OCI-LY7 (cell line): Measurements from ENCODE around the gene OCLN. TPM values are rescaled to one million over a fixed set of nuclear protein-coding genes. Genes with fewer than 3 reads are reported as not detected.
"Not testable (repeated sequence)": the region's sequence is repeated elsewhere in the genome, so short reads cannot be mapped to it uniquely, and the experiment has no call there.

Source experiments
- BruUV-seq: library from RNA; stranded (reverse); fragments of 400-500 nt; replicated peaks from 2 replicates; lab custom pipeline; 2021; lab: Mats Ljungman, UMichigan
- CTCF ChIA-PET: fragments of 300-600 bp; sonication (Branson Sonifier 250); formaldehyde crosslinking; loops from one replicate; lab custom pipeline; 2022; ENCODE audit warnings: antibody characterized with exemption; ENCODE audit not compliant: unreplicated experiment; lab: Charles Lee
- POLR2A ChIA-PET: fragments of 300-600 bp; sonication (Branson Sonifier 250); formaldehyde crosslinking; loops from one replicate; lab custom pipeline; 2022; ENCODE audit warnings: antibody characterized with exemption; lab: Charles Lee
- DNase-seq: peaks from one replicate; pipeline ENCODE4 v3.0.0-alpha.2; 2015; ENCODE audit warnings: low spot score
- H2AFZ ChIP-seq: fragments of 200-600 bp; sonication (generic), shearing (Covaris generic); 2 replicates; pipeline ENCODE4 v1.6.1; 2014; ENCODE audit warnings: mild to moderate bottlenecking, antibody characterized with exemption, low read length, moderate library complexity
- H3K27ac ChIP-seq: fragments of 200-600 bp; sonication (generic); 2 replicates; pipeline ENCODE4 v1.5.1; 2014; ENCODE audit warnings: mixed run types, low read depth, mild to moderate bottlenecking, moderate library complexity, low read length, inconsistent platforms; ENCODE audit not compliant: poor library complexity, severe bottlenecking
- H3K36me3 ChIP-seq: fragments of 200-600 bp; sonication (generic); 2 replicates; pipeline ENCODE4 v1.6.1; 2014; ENCODE audit warnings: mild to moderate bottlenecking, antibody characterized with exemption, low read length, moderate library complexity, mixed read lengths; ENCODE audit not compliant: insufficient read depth
- H3K4me1 ChIP-seq: fragments of 200-600 bp; sonication (generic); 2 replicates; pipeline ENCODE4 v1.5.1; 2014; ENCODE audit warnings: mild to moderate bottlenecking, low read length; ENCODE audit not compliant: insufficient read depth, poor library complexity, severe bottlenecking
- H3K4me2 ChIP-seq: fragments of 200-600 bp; sonication (generic); 2 replicates; pipeline ENCODE4 v1.6.1; 2014; ENCODE audit warnings: mild to moderate bottlenecking, low read length
- H3K4me3 ChIP-seq: fragments of 200-600 bp; sonication (generic); 2 replicates; pipeline ENCODE4 v1.5.1; 2014; ENCODE audit warnings: mild to moderate bottlenecking, low read depth, low read length; ENCODE audit not compliant: poor library complexity, severe bottlenecking
- H3K79me2 ChIP-seq: fragments of 200-600 bp; sonication (generic); 2 replicates; pipeline ENCODE4 v1.6.1; 2016; ENCODE audit warnings: low read depth, mild to moderate bottlenecking, low read length, moderate library complexity, mixed read lengths; ENCODE audit not compliant: insufficient read depth
- H3K9me2 ChIP-seq: fragments of 200-600 bp; sonication (generic); 2 replicates; pipeline ENCODE4 v1.6.1; 2016; ENCODE audit warnings: mild to moderate bottlenecking, low read length, mixed read lengths; ENCODE audit not compliant: insufficient read depth
- H3K9me3 ChIP-seq: fragments of 200-600 bp; sonication (generic); 2 replicates; pipeline ENCODE4 v1.6.1; 2014; ENCODE audit warnings: mild to moderate bottlenecking, mixed run types, low read length, mixed read lengths
- H4K20me1 ChIP-seq: fragments of 200-600 bp; sonication (generic); 2 replicates; pipeline ENCODE4 v1.6.1; 2014; ENCODE audit warnings: mild to moderate bottlenecking, antibody characterized with exemption, low read length, moderate library complexity, mixed read lengths; ENCODE audit not compliant: insufficient read depth
- EZH2phosphoT487 ChIP-seq: fragments of 200-600 bp; sonication (generic); IDR thresholded peaks from 2 replicates; pipeline ENCODE4 v1.6.1; 2018; ENCODE audit warnings: low read depth, borderline replicate concordance, mild to moderate bottlenecking, mixed run types, antibody characterized with exemption, low read length, moderate library complexity, mixed read lengths
- intact Hi-C: fragments of 100-400 bp; cut with micrococcal nuclease; formaldehyde crosslinking; loops from one replicate; pipeline ENCODE4 v1.10.0; 2022; ENCODE audit not compliant: unreplicated experiment
- total RNA-seq, 2 experiments: library from RNA; depleted of rRNA in 1 of 2; stranded (reverse); fragments of >200 nt in 1 of 2; shearing (Covaris generic) in 1 of 2; gene quantifications; 2 replicates each; pipeline ENCODE4 v1.2.3, GENCODE V29; 2014 to 2022
- TF ChIP-seq, protein P1 (sequence below): fragments of 200-600 bp; sonication (generic); conservative IDR thresholded peaks from 2 replicates; pipeline ENCODE4 v1.5.1; 2014; ENCODE audit warnings: mild to moderate bottlenecking, antibody characterized with exemption, low read length, moderate library complexity, mixed read lengths

OCLN gene
- total RNA-seq, 2 experiments from 2014 or later, result 0.50 to 1.1 TPM

DNA sequence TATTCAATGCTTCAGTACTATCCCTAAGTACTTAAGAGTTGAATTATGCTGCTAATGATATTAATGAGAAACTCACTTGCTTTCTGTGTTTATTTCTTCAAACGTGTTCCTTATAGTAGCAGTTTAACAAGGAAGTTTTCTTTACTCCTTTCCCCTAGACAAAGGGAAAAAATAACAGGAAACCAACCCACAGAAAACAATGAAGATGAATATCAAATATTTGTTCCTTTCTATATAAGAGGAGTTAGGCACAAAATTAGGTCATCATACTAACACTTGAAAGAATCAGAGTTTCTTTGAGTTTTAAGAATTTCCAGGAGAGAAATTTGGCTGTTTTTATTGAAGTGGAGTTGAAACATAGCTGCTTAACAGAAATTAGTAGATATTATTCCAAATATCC, 15.4 kb upstream of the OCLN start:
- Histone ChIP-seq H3K4me2 (no peak overlapping the region), H2AFZ (no peak overlapping the region)
- no TSS peak for BruUV-seq

DNA sequence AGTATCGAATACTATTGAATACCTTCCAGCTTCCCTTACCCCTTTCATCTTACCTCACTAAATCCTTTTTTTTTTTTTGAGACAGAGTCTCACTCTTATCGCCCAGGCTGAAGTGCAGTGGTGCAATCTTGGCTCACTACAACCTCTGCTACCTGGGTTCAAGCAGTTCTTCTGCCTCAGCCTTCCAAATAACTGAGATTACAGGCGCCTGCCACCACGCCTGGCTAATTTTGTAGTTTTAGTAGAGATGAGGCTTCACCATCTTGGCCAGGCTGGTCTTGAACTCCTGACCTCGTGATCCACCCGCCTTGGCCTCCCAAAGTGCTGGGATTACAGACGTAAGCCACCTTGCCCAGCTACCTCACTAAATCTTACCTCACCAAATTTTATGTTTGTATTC, 14.3 kb upstream of the OCLN start:
- H3K4me3 ChIP-seq, H3K27ac ChIP-seq, H4K20me1 ChIP-seq, H3K4me1 ChIP-seq, H3K4me2 ChIP-seq, CTCF ChIA-PET, H3K9me3 ChIP-seq, DNase-seq, BruUV-seq, H2AFZ ChIP-seq, H3K79me2 ChIP-seq, H3K36me3 ChIP-seq, intact Hi-C loops, H3K9me2 ChIP-seq, POLR2A ChIA-PET: not testable (repeated sequence)

More for the DNA sequence above, 15.4 kb upstream of the OCLN start:
- Histone ChIP-seq H3K4me3 (no peak overlapping the region), H3K79me2 (no peaks in the 10 kb centered on the region), H4K20me1 (no peaks in the 10 kb centered on the region), H3K4me1 (no peaks in the 10 kb centered on the region), H3K36me3 (no peaks in the 10 kb centered on the region), H3K9me3 (no peaks in the 10 kb centered on the region), H3K27ac (no peak overlapping the region), H3K9me2 (no peaks in the 10 kb centered on the region)
- POLR2A ChIA-PET, result interaction anchor here (0.6 kb wide), 1 partner anchor 96 kb away, joined by 3 read pairs; no protein-coding TSS in a partner anchor
- no peak for DNase-seq
- CTCF ChIA-PET, result no interaction called here
- intact Hi-C loops, result no loop called here
- no peak for TF ChIP-seq EZH2phosphoT487

DNA sequence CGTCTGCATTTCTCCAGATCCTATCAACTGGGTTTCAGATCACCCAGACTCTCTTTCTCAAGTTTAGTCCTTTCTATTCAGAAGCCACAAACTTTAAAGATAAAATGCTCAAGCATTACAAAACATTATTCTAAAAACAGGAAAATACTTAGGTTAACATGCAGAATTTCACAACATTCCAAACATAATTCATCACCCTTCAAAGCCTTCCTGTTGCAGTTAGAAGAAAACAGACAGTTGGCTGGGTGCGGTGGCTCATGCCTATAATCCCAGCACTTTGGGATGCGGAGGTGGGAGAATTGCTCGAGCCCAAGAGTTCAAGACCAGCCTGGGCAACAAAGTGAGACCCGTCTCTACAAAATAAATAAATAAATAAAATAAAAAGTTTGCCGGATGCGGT, 7.7 kb upstream of the OCLN start:
- CTCF ChIA-PET, result no interaction called here
- TF ChIP-seq EZH2phosphoT487, result no peak
- TF ChIP-seq, protein P1, sequence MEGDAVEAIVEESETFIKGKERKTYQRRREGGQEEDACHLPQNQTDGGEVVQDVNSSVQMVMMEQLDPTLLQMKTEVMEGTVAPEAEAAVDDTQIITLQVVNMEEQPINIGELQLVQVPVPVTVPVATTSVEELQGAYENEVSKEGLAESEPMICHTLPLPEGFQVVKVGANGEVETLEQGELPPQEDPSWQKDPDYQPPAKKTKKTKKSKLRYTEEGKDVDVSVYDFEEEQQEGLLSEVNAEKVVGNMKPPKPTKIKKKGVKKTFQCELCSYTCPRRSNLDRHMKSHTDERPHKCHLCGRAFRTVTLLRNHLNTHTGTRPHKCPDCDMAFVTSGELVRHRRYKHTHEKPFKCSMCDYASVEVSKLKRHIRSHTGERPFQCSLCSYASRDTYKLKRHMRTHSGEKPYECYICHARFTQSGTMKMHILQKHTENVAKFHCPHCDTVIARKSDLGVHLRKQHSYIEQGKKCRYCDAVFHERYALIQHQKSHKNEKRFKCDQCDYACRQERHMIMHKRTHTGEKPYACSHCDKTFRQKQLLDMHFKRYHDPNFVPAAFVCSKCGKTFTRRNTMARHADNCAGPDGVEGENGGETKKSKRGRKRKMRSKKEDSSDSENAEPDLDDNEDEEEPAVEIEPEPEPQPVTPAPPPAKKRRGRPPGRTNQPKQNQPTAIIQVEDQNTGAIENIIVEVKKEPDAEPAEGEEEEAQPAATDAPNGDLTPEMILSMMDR, result no peak
- intact Hi-C loops, result no loop called here

DNA sequence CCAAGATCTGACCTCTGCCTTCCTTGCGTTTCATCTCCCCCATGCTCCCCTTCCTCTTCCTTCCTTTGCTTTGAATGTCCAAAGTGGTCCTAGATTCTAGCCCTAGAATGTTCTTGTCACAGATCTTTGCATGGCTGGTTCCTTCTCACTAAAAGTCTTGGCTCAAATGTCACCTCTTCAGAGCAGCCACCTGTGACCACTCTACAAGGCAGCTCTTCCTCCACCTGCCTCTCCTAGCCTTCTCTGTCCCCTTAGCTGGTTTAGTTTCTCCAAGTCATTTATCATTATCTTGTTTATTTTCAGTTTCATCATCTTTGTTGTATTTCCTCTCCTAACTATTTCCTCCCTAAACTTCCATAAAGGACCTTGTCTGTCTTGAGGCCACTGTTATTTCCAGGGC, 7.1 kb upstream of the OCLN start:
- TF ChIP-seq, protein P1, result no peak
- TF ChIP-seq EZH2phosphoT487, result no peak
- no peak overlapping the region for H2AFZ ChIP-seq
- no peaks in the 10 kb centered on the region for H4K20me1 ChIP-seq
- no peaks in the 10 kb centered on the region for H3K36me3 ChIP-seq
- H3K4me1 ChIP-seq, result no peaks in the 10 kb centered on the region
- H3K9me2 ChIP-seq, result no peaks in the 10 kb centered on the region
- DNase-seq, result no peak
- ChIA-PET POLR2A (no interaction called here), CTCF (no interaction called here)
- intact Hi-C loops, result no loop called here
- H3K27ac ChIP-seq, result no peak overlapping the region
- no peaks in the 10 kb centered on the region for H3K79me2 ChIP-seq
- no peaks in the 10 kb centered on the region for H3K9me3 ChIP-seq
- BruUV-seq, result no TSS peak
- no peak overlapping the region for H3K4me2 ChIP-seq
- H3K4me3 ChIP-seq, result no peak overlapping the region

More for the DNA sequence above, 7.7 kb upstream of the OCLN start:
- no peaks in the 10 kb centered on the region for H4K20me1 ChIP-seq
- no peaks in the 10 kb centered on the region for H3K36me3 ChIP-seq
- H3K9me2 ChIP-seq, result no peaks in the 10 kb centered on the region
- no TSS peak for BruUV-seq
- no peak for DNase-seq
- H2AFZ ChIP-seq, result no peak overlapping the region
- no peak overlapping the region for H3K4me2 ChIP-seq
- no peaks in the 10 kb centered on the region for H3K9me3 ChIP-seq
- no peak overlapping the region for H3K27ac ChIP-seq
- H3K79me2 ChIP-seq, result no peaks in the 10 kb centered on the region
- H3K4me3 ChIP-seq, result no peak overlapping the region
- POLR2A ChIA-PET, result no interaction called here
- no peaks in the 10 kb centered on the region for H3K4me1 ChIP-seq
